ENCODE data around the gene IMMP2L.

IMMP2L gene

DNA sequence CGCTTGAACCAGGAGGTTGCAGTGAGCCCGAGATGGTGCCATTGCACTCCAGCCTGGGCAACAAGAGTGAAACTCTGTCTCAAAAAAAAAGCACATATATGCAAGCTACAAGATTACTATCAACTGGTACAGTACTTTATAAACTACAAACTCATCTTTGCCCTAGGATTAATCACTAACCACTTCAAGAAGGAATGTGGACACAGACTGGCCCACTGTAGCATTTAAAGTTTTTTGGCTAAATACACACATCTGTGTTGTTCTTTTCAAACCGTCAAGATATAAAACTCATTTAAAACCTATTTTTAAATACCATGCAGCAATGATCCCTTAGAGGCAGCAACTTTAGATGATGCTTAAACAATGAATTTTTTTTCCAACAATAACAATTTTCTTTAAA is 205.4 kb downstream of the IMMP2L start:
- TF ChIP-seq, protein P1, sequence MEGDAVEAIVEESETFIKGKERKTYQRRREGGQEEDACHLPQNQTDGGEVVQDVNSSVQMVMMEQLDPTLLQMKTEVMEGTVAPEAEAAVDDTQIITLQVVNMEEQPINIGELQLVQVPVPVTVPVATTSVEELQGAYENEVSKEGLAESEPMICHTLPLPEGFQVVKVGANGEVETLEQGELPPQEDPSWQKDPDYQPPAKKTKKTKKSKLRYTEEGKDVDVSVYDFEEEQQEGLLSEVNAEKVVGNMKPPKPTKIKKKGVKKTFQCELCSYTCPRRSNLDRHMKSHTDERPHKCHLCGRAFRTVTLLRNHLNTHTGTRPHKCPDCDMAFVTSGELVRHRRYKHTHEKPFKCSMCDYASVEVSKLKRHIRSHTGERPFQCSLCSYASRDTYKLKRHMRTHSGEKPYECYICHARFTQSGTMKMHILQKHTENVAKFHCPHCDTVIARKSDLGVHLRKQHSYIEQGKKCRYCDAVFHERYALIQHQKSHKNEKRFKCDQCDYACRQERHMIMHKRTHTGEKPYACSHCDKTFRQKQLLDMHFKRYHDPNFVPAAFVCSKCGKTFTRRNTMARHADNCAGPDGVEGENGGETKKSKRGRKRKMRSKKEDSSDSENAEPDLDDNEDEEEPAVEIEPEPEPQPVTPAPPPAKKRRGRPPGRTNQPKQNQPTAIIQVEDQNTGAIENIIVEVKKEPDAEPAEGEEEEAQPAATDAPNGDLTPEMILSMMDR (conservative IDR thresholded peaks at IDR 0.05), result no peak
- no peak overlapping the region for H3K27ac ChIP-seq

DNA sequence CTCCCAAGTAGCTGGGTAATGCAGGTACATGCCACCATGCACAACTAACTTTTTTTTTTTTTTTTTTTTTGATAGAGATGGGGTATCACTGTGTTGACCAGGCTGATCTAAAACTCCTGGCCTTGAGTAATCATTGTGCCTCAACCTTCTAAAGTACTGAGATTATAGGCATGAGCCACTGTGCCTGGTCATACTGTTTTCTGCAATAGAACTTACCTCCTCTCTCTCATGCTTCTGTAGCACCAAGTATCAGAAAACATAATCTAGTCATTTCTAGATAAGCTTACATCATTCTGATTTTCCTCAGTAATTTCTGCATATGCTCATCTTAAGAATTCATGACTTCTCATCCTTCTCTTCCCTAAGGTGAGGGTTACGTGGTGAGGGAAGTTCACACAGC is 210.0 kb downstream of the IMMP2L start:
- no peak for TF ChIP-seq ZFX (IDR thresholded peaks at IDR 0.05)
- TF ChIP-seq, protein P1 (conservative IDR thresholded peaks at IDR 0.05), result no peak
- H3K27ac ChIP-seq, result no peak overlapping the region

DNA sequence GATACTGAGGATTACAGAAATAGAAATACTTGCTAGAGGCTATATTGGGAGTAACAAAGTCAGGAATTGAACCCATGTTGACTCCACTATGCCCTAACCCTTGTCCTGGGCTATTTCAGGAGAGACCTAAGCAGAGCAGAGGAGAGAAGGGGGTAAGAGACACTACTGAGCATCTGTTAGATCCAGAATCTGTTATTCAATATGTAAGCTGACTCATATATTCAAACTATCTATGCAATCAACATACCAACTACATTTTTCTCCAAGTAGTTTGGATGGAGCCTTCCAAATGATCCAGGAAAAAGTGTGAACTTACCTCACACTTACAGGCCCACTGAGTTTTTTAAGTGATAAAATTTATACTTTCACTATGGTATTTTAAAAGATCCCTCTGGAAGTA is 216.1 kb downstream of the IMMP2L start:
- TF ChIP-seq, protein P1 (conservative IDR thresholded peaks at IDR 0.05), result no peak
- no peak for TF ChIP-seq ZFX (IDR thresholded peaks at IDR 0.05)
- no peak overlapping the region for H3K27ac ChIP-seq

DNA sequence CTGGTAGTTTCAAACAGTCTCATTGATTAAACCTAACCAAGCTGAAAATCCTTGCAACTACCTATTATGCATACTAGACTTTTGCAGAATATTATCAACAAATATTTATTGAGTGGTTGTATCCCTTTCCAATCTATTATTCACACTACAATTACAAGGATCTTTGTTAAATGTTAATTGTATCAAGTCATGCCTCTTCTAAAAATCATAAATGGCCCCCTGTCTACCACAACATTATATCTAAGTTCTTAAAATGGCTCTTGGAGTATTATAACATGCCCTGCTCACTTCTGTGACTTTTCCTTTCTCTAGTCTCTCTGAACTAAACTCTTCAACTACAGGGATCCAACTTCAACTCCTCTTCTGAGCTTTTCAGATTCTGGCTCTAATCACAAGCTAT is 219.3 kb downstream of the IMMP2L start:
- no peak for TF ChIP-seq ZFX (IDR thresholded peaks at IDR 0.05)
- TF ChIP-seq, protein P1 (conservative IDR thresholded peaks at IDR 0.05), result no peak
- H3K27ac ChIP-seq, result no peak overlapping the region

DNA sequence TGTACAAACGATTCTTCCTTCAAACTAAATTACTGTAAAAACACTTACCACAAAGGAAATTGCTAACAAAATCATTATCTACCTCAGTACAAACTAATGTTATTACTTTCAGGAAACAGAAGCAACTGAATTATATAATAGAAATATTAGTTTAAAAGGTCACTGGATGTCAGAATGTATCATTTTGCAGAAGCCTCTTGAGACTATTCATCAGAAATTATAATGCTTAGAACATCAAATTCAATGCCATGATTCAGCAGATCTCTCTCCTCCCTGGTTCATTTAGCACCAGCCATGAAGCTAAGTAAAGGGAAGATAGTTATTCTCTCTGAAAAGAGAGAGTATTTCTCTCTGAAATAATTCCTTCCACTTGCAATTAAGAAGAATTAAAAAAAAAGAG is 223.3 kb downstream of the IMMP2L start:
- H3K27ac ChIP-seq, result no peak overlapping the region
- no peak for TF ChIP-seq ZFX (IDR thresholded peaks at IDR 0.05)
- TF ChIP-seq, protein P1 (conservative IDR thresholded peaks at IDR 0.05), result no peak

DNA sequence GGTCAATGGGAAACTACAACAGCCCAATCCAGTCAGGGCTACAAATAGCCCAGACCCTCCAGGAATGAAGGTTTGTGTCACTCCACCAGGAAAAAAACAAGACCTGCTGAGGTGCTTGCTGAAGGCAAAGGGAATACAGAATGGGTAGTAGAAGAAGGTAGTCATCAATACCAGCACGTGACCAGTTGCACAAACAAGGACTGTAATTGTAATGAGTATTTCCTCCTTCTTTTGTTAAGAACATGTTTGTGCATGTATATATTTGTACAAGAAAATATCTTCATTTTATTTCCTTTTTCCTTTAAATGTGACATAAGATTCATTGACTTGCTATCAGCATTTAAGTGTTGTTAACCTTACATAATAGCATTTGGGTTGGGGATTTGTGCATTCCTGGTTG is 229.3 kb downstream of the IMMP2L start:
- no peak for TF ChIP-seq ZFX (IDR thresholded peaks at IDR 0.05)
- TF ChIP-seq, protein P1 (conservative IDR thresholded peaks at IDR 0.05), result no peak
- no peak overlapping the region for H3K27ac ChIP-seq

DNA sequence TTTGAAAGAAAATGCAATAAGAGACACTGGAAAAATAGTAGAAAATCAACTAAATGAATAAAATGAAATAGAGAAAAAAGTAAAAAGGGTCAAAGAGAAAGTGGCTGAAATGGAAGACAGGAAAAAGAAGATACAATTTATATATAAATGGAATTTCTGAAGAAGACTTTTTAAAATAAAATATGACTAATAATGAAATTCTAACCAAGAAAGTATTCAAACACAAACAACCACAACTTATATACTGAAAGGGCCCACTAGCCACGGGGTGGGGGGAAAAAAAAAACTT is 232.1 kb downstream of the IMMP2L start:
- H3K27ac ChIP-seq, result no peak overlapping the region
- TF ChIP-seq, protein P1 (conservative IDR thresholded peaks at IDR 0.05), result no peak
- TF ChIP-seq ZFX (IDR thresholded peaks at IDR 0.05), result no peak

All from C4-2B (cell line).